Right cardiac atrium (tissue), 5 donors: Measurements from ENCODE around the gene METTL23. TPM values are rescaled to one million over a fixed set of nuclear protein-coding genes. Genes with fewer than 3 reads are reported as not detected.

ENCODE experiments used
- ATAC-seq, 2 donors: fragments of 200-7000 bp; cut with Tn5 transposase; one replicate each; pipeline versions ENCODE4 v1.8.0 to v1.9.1; 2020; ENCODE audit warnings: moderate library complexity in 2 of 2, mild to moderate bottlenecking in 1 of 2
- DNase-seq, 3 donors: peaks; one replicate each; pipeline ENCODE4 v3.0.0-alpha.2; 2020
- H3K27ac ChIP-seq: one replicate; pipeline ENCODE4 v1.5.1; 2013; ENCODE audit warnings: mild to moderate bottlenecking, low read length, control low read depth, moderate library complexity
- H3K27me3 ChIP-seq: one replicate; pipeline ENCODE4 v1.6.1; 2013; ENCODE audit not compliant: control insufficient read depth, insufficient read depth
- H3K4me1 ChIP-seq: one replicate; pipeline ENCODE4 v1.6.1; 2013; ENCODE audit warnings: low read length; ENCODE audit not compliant: control insufficient read depth, insufficient read depth
- H3K4me3 ChIP-seq: one replicate; pipeline ENCODE4 v1.5.1; 2013; ENCODE audit warnings: low read length, control low read depth
- H3K9me3 ChIP-seq: one replicate; pipeline ENCODE4 v1.6.1; 2013; ENCODE audit warnings: low read length; ENCODE audit not compliant: control insufficient read depth
- WGBS: extraction: QIAGEN DNeasy Blood & Tissue Kit; methylation state at CpG from one replicate; pipeline ENCODE4 v1.1.7; 2013; 5-methylcytosine and 5-hydroxymethylcytosine counted together
- intact Hi-C, 4 donors: fragments of 100-400 bp; cut with DNase I; formaldehyde crosslinking; loops; one replicate each; pipeline versions ENCODE4 v1.11.0 to v1.14.0; 2022 to 2023
- long read RNA-seq, 4 donors: library from polyadenylated mRNA; unstranded; transcript quantifications; one replicate each; pipeline ENCODE4 v2.0.0, GENCODE V29; 2020 to 2021
- polyA plus RNA-seq: library from polyadenylated mRNA; stranded (reverse); fragments of 200-250 nt; gene quantifications from one replicate; pipeline ENCODE4 v1.2.3, GENCODE V29; 2013
- total RNA-seq, 4 donors: library from RNA; stranded (reverse); fragmentation: NEBNext Ultra II Directional; extraction: Animal tissue kit (Norgen Biotek cat#: 25700); gene quantifications; one replicate each; pipeline ENCODE4 v1.2.1, GENCODE V29; 2021
- donor health status: healthy with polysubstance abuse.
- donor health status: DM: no; HTN: yes; CAD: no.
- donor health status: DM: no; HTN: no; CAD: no.
- donor health status: DM: no; HTN: yes; CAD: no; lungs with severe emphysema.
- donor health status: DM: yes; HTN: yes; CAD: no.

METTL23 gene, protein sequence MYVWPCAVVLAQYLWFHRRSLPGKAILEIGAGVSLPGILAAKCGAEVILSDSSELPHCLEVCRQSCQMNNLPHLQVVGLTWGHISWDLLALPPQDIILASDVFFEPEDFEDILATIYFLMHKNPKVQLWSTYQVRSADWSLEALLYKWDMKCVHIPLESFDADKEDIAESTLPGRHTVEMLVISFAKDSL
- total RNA-seq (10 to 100 TPM; 24.1 to 28.5 (median 25.6) TPM), polyA plus RNA-seq (32.5 TPM)
- long read RNA-seq, donor 1, partial matches to known transcripts: 0 of 17 reads
- long read RNA-seq, donor 1, other reads (novel, unspliced or antisense): 6 of 17 reads
- long read RNA-seq, donor 2, partial matches to known transcripts: 0 of 10 reads
- long read RNA-seq, donor 2, other reads (novel, unspliced or antisense): 1 of 10 reads
- long read RNA-seq, donor 3, transcript METTL23-215 (5 exons, 1,171 nt): major isoform, 6 of 17 reads
- long read RNA-seq, donor 3, partial matches to known transcripts: 3 of 17 reads
- long read RNA-seq, donor 3, other reads (novel, unspliced or antisense): 1 of 17 reads
- long read RNA-seq, donor 4, transcript METTL23-201 (5 exons, 1,155 nt): major isoform, 7 of 15 reads
- long read RNA-seq, donor 4, partial matches to known transcripts: 0 of 15 reads
- long read RNA-seq, donor 4, other reads (novel, unspliced or antisense): 5 of 15 reads

DNA sequence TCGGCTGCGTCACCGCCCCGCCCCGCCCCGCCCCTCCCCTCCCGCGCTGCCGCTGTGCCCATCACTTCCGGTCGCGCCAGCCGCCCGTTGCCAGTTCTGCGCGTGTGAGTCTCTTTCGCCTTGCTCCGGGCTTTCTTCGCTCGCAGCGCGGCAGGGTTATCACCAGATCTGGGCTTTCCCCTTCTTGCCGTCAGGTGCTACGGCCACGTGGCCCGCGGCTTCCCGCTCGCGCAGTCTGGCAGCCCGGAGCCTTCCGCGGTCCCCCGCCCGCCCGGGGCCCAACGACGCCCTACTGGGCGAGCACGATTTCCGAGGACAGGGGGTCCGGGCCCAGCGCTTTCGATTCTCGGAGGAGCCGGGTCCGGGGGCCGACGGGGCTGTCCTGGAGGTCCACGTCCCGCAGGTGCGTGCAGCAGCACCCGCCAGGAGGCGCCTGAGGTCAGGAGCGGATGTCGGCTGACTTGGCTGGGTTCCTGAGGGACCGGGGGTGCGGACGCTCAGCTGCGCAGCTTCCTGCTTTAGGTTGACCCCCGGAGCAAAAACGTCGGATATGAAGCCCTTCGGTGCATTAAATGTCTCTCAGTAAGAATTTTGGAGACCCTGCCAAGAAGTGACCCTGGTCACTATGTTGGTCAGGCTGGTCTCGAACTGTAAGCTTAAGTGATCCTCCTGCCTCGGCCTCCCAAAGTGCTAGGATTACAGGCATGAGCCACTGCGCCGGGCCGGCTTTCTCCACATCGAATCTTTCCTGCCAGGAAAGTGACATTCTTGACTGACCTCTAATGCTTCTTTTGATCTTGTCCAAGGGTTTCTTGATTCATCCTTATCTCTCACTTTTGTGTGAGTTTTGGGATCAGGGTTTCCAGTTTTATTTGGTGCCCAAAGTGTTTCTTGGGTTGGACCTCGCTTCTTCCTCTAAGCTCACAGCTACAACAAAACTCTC is at the start of gene METTL23:
TSS of gene METTL23 (plus strand) at position 64 of the 943 bp plus-strand sequence. CDS start 2,872 bp downstream, outside the sequence.
- ATAC-seq (peak; percentile 67 to 70), DNase-seq (peak; percentile 86 to 95 (median 94))
- intact Hi-C loops: no loop called here
- 2% methylated on average over 71 of the region's 71 CpGs for WGBS
- Histone ChIP-seq H3K9me3 (no peaks in the 10 kb centered on the region), H3K4me3 (peak within 1 kb of the TSS; percentile 81), H3K4me1 (peaks cover 2% of the 10 kb centered on the region), H3K27ac (peak within 1 kb of the TSS; percentile 98), H3K27me3 (no peaks in the 10 kb centered on the region)

DNA sequence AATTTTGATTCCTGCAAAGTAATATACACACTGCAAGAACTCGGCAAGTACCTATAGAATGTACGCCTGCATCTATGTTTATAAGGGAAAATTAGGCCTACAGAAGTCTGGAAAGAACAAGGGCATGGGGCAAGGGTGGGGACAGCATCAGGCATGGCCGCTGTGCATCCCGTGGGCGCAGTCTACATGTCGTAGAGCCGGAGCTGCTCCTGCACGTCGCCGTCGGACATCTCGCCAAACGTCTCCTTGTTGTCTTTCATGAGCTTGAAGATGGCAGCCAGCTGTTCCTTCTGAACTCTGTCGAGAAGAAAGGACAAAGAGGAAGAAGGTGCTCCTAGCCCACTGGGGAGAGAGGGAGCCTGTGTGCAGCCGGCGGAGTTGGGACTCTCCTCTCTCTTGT is 49.2 kb upstream of the METTL23 start:
- WGBS: 72% methylated on average over 16 of the region's 16 CpGs
- peak in 1 of 3 donors; percentile 45 for DNase-seq
- intact Hi-C loops: loop anchor here in 1 of 4 donors (5.0 kb wide), 1 partner anchor 40 kb away; no protein-coding TSS in a partner anchor
- no peak for ATAC-seq
- H3K27ac ChIP-seq: no peak overlapping the region
- no peaks in the 10 kb centered on the region for H3K9me3 ChIP-seq
- H3K4me3 ChIP-seq: no peak overlapping the region
- H3K4me1 ChIP-seq: peaks cover 12% of the 10 kb centered on the region
- H3K27me3 ChIP-seq: no peaks in the 10 kb centered on the region

DNA sequence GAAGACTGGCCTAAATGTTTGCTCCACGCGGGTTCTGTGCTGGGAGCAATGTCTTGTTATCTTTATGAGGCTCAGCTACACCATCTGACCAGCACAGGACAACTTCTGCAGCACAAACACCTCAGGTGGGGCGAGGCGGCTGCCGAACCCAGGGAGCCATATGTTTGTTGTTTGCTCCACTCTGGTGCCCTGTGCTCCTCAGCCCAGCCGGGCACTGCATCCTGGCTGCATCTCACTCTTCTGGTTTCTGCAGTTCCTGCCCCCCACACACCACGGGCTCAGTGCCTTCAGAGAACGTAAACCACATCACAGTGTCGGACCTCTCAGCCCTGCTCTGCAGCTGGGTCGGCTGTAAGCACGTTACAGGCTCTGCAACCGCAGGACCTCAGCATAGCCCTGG is 48.3 kb upstream of the METTL23 start:
- Histone ChIP-seq H3K27me3 (no peaks in the 10 kb centered on the region), H3K27ac (no peak overlapping the region), H3K4me3 (no peak overlapping the region), H3K9me3 (no peaks in the 10 kb centered on the region), H3K4me1 (peaks cover 21% of the 10 kb centered on the region)
- ATAC-seq (no peak), DNase-seq (peak in 1 of 3 donors; percentile 36)
- WGBS: 77% methylated on average over 12 of the region's 12 CpGs
- intact Hi-C loops: loop anchor here in 1 of 4 donors (5.0 kb wide), 1 partner anchor 39 kb away; no protein-coding TSS in a partner anchor

DNA sequence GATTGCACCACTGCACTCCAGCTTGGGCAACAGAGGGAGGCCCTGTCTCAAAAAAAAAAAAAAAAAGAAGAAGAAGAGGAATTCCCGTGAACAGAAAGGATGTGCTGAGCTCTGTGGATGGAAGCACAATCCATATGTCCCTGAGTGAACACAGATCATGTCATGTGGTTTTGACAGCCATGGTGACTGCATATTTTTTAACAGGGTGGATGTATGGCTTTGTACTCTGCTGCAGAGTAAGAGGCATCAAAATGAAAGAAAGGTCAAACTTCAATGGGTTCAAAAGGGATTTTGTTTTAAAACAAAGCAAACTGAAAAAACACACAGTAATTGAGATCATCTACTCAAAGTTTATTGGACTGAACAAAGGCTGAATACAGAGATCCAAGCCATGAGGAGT is 47.4 kb upstream of the METTL23 start:
- Histone ChIP-seq H3K4me1 (peaks cover 24% of the 10 kb centered on the region), H3K4me3 (no peak overlapping the region), H3K9me3 (no peaks in the 10 kb centered on the region), H3K27ac (no peak overlapping the region), H3K27me3 (no peaks in the 10 kb centered on the region)
- intact Hi-C loops: loop anchor here in 1 of 4 donors (5.0 kb wide), 1 partner anchor 38 kb away; no protein-coding TSS in a partner anchor
- 46% methylated on average over 1 of the region's 1 CpG for WGBS
- DNase-seq (no peak), ATAC-seq (no peak)

DNA sequence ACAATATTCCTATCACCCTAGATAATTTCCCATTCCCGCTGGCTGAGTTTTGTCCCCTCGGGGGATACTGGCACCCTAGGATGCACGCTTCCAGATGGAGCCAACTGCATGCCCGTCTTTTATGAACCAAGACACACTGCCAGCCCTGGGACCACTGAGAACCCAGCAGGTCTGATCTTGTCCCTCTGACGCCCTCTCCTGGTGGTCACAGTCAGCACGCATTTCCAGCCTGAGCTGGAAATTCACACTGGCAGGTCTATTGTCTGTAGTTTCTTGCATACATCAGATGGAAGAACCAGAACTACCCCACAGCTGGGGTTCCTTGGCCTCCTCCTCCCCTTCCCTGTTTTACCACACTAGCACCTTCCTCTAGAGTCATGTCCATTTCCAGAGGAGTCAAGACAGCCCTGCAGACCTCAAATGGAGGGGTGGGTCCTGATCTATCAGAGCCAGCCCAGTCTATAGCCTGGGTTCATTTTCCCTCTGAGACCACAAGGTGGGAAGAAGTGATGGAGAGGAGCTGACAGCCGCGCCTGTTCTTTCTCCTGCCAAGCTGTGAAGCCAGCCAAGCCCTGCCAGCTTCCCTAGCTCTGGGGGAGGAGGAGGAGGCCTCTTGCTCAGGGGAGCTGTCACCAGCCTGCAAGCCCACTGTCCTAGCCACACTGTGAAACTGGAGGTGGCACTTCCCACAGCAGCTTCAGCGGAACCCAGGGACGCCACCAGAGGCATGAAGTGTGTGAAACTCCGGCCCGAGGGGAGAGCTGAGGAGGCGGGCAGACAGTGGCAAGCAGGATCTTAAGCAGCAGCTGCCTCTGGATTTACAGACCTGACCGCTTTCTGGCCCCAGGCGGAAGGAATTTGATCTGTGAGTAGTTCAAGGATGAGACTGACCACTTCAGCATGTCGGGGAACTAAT is 45.2 kb upstream of the METTL23 start:
- DNase-seq (peak; percentile 77 to 91 (median 85)), ATAC-seq (peak; percentile 25 to 37)
- no peak overlapping the region for H3K4me3 ChIP-seq

DNA sequence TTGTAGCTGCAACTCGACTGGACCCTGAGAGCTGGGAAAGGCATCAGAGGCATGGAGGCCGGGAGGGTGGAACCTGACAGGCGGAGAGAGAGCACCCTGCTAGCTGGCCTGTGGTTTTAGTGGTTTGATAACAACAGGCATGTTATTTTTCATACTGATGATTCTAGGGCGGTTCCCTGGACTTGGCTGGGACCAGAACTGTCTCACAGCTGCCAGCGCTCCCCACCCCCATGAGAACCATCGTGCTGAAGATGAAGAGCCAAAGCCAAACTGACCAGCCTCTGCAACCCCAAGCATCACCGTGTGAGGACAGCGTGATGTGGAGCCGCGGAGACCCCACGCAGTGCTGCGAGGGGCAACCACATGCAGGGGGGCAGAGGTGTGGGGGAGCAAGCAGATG is 44.3 kb upstream of the METTL23 start:
- no peak overlapping the region for H3K4me3 ChIP-seq
- no peaks in the 10 kb centered on the region for H3K27me3 ChIP-seq
- intact Hi-C loops: loop anchor here in 1 of 4 donors (5.0 kb wide), 1 partner anchor 35 kb away; no protein-coding TSS in a partner anchor
- H3K27ac ChIP-seq: peak overlapping the region; percentile 81
- 46% methylated on average over 12 of the region's 12 CpGs for WGBS
- no peaks in the 10 kb centered on the region for H3K9me3 ChIP-seq
- ATAC-seq: peak; percentile 20 to 60
- peaks cover 39% of the 10 kb centered on the region for H3K4me1 ChIP-seq
- peak; percentile 68 to 90 (median 89) for DNase-seq

More for the DNA sequence above, 45.2 kb upstream of the METTL23 start:
- Histone ChIP-seq H3K9me3 (no peaks in the 10 kb centered on the region), H3K27ac (peak overlapping the region; percentile 81), H3K27me3 (no peaks in the 10 kb centered on the region), H3K4me1 (peaks cover 32% of the 10 kb centered on the region)
- intact Hi-C loops: loop anchor here in 1 of 4 donors (5.0 kb wide), 1 partner anchor 36 kb away; no protein-coding TSS in a partner anchor
- 43% methylated on average over 16 of the region's 16 CpGs for WGBS

DNA sequence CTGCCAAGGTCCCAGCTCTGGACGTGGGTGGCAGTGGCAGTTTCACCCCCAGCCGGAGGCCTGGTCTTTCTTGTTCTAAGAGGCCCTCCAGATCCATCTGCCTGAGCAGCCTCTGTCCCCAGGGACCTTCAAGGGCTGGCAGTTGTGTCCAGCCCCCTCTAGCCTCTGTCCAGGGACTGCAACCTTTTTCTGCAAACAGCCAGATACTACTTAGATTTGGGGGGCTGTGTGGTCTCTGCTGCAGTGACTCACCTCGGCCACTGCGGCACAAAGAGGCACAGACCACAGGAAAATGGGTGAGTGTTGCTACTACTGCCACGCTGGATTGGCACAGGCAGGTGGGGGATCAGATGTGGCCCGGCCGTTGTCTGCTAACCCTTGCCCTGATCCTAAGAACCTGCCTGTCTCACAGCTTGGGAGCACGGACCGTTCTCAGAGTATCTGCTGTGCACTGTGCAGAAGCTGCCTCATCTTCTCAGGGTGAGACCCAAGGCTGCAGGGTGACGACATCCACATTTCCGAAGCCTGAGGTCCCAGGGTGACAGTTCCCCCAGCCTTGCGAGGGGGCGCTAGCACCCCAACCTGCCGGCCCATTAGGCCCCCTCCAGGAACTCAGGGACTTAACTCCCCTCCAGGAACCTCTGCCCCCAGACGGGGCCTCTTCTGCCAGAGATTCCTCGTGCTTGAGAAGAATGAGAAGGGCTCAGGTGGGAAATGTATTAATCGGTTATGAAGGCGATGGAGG is 43.5 kb upstream of the METTL23 start:
- Histone ChIP-seq H3K9me3 (no peaks in the 10 kb centered on the region), H3K4me3 (no peak overlapping the region), H3K27ac (peak overlapping the region; percentile 19), H3K4me1 (peaks cover 48% of the 10 kb centered on the region), H3K27me3 (no peaks in the 10 kb centered on the region)
- WGBS: 59% methylated on average over 18 of the region's 18 CpGs
- DNase-seq (no peak), ATAC-seq (no peak)
- intact Hi-C loops: loop anchor here in 1 of 4 donors (5.0 kb wide), 1 partner anchor 34 kb away; no protein-coding TSS in a partner anchor

DNA sequence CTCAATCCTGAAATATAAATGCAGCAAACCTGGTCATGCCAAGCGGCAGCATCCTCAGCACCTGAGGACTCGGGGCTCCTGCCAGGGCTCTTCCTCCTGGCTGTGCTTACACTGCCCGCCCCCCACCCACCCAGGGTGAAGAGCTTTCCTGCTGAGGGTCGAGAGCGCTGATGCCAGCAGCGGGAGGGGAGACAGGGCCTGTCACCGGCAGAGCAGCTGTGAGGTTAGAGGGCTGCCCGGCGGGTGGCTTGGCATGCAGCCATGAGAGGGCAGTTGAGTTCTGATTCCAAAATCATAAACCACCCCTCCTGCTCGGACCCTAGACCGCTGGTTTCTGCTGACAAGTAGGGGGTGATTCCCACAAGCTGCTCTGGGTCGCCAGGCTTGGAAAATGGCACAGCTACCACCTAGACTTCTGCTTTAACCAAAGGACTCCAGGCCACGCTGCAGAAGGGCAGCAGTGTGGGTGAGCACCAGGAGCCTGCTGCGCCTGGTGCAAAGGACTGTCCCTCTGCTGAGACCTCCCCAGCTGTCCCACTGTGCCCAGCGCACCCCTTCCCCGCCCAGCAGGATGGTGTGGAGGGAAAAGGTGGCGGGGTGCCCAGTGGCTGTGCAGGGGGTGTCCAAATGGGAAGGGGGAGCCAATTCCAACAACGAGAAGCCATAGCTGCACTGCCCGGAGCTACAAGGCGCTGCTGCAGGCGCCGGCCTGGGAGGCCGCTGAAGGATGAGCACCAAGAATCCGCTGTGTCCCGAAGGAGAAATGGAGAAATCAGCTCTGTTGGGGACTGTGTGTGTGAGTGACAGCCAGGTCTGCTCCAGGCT is 42.5 kb upstream of the METTL23 start:
- H3K4me1 ChIP-seq: peaks cover 52% of the 10 kb centered on the region
- no peak overlapping the region for H3K4me3 ChIP-seq
- H3K9me3 ChIP-seq: no peaks in the 10 kb centered on the region
- peak in 1 of 3 donors; percentile 53 for DNase-seq
- WGBS: 71% methylated on average over 25 of the region's 25 CpGs
- no peak for ATAC-seq
- intact Hi-C loops: loop anchor here in 1 of 4 donors (5.0 kb wide), 1 partner anchor 33 kb away; no protein-coding TSS in a partner anchor
- H3K27me3 ChIP-seq: no peaks in the 10 kb centered on the region
- peak overlapping the region; percentile 1 for H3K27ac ChIP-seq
